OCI-LY7 (cell line): ENCODE measurements around the gene GLCCI1.

Source experiments
- CTCF ChIP-seq: fragments of 200-600 bp; sonication (generic); conservative IDR thresholded peaks from 2 replicates; pipeline ENCODE4 v1.5.1; 2014; ENCODE audit warnings: mild to moderate bottlenecking, antibody characterized with exemption, low read length, moderate library complexity, mixed read lengths
- EZH2phosphoT487 ChIP-seq: fragments of 200-600 bp; sonication (generic); IDR thresholded peaks from 2 replicates; pipeline ENCODE4 v1.6.1; 2018; ENCODE audit warnings: low read depth, borderline replicate concordance, mild to moderate bottlenecking, mixed run types, antibody characterized with exemption, low read length, moderate library complexity, mixed read lengths

GRCh38 chr7:8058322-8058721, 89.7 kb downstream of the GLCCI1 start:
- TF ChIP-seq CTCF (no peak), EZH2phosphoT487 (no peak)
